Daoy (cell line): ENCODE measurements around the gene SLC16A1. TPM values are rescaled to one million over a fixed set of nuclear protein-coding genes. Genes with fewer than 3 reads are reported as not detected.
A peak's percentile ranks its signal among the peaks of the same experiment; 100 is the strongest.
"Not testable (repeated sequence)": the region's sequence is repeated elsewhere in the genome, so short reads cannot be mapped to it uniquely, and the experiment has no call there.

Experiments
- DNase-seq: peaks from one replicate; pipeline ENCODE4 v3.0.0-alpha.2; 2015; ENCODE audit warnings: low read depth
- total RNA-seq: library from RNA; depleted of rRNA; stranded (reverse); fragments of >200 nt; shearing (Covaris generic); gene quantifications from 2 replicates; pipeline ENCODE4 v1.2.3, GENCODE V29; 2014

SLC16A1 gene
- total RNA-seq, 1 experiment from 2014 or later, result 126 TPM

GRCh38 chr1:112925015-112925414, 31.0 kb downstream of the SLC16A1 start:
- no peak for DNase-seq

- DNase-seq, result no peak
Observed at GRCh38 chr1:112923959-112924349, 32.0 kb downstream of the SLC16A1 start.

- no peak for DNase-seq
Observed at GRCh38 chr1:112923234-112923958, 32.6 kb downstream of the SLC16A1 start.

- DNase-seq, result no peak
Observed at GRCh38 chr1:112911506-112912220, 44.3 kb downstream of the SLC16A1 start.

GRCh38 chr1:112909847-112910246, 46.1 kb downstream of the SLC16A1 start:
- no peak for DNase-seq

GRCh38 chr1:112906150-112906698, 49.8 kb downstream of the SLC16A1 start:
- DNase-seq, result no peak

GRCh38 chr1:112905395-112906149, 50.4 kb downstream of the SLC16A1 start:
- peak; percentile 29 for DNase-seq

GRCh38 chr1:112904831-112905261, 51.1 kb downstream of the SLC16A1 start:
- no peak for DNase-seq

GRCh38 chr1:112904071-112904830, 51.7 kb downstream of the SLC16A1 start:
- peak; percentile 77 for DNase-seq

GRCh38 chr1:112902221-112902620, 53.8 kb downstream of the SLC16A1 start:
- DNase-seq, result no peak

- no peak for DNase-seq
Observed at GRCh38 chr1:112901387-112901786, 54.6 kb downstream of the SLC16A1 start.

- no peak for DNase-seq
Observed at GRCh38 chr1:112896783-112897182, 59.2 kb downstream of the SLC16A1 start.

GRCh38 chr1:112894561-112895011, 61.4 kb downstream of the SLC16A1 start:
- DNase-seq, result no peak

GRCh38 chr1:112894010-112894292, 62.0 kb downstream of the SLC16A1 start:
- no peak for DNase-seq

- no peak for DNase-seq
Observed at GRCh38 chr1:112893288-112894009, 62.5 kb downstream of the SLC16A1 start.

GRCh38 chr1:112889906-112890305, 66.1 kb downstream of the SLC16A1 start:
- not testable (repeated sequence) for DNase-seq

GRCh38 chr1:112889052-112889768, 66.8 kb downstream of the SLC16A1 start:
- DNase-seq, result no peak

GRCh38 chr1:112888630-112889029, 67.4 kb downstream of the SLC16A1 start:
- no peak for DNase-seq

- no peak for DNase-seq
Observed at GRCh38 chr1:112887599-112888283, 68.3 kb downstream of the SLC16A1 start.

GRCh38 chr1:112884996-112885395, 71.0 kb downstream of the SLC16A1 start:
- DNase-seq, result not testable (repeated sequence)
